Smooth muscle cell of the pulmonary artery (primary cell): ENCODE results near the gene PCGF1. TPM values are rescaled to one million over a fixed set of nuclear protein-coding genes. Genes with fewer than 3 reads are reported as not detected.

ENCODE experiments used
- total RNA-seq: library from RNA; depleted of rRNA; stranded (reverse); fragments of >200 nt; gene quantifications from 2 replicates; pipeline ENCODE4 v1.2.3, GENCODE V29; 2014

PCGF1 gene
- 22.8 and 26.2 TPM in 2 replicates for total RNA-seq

DNA sequence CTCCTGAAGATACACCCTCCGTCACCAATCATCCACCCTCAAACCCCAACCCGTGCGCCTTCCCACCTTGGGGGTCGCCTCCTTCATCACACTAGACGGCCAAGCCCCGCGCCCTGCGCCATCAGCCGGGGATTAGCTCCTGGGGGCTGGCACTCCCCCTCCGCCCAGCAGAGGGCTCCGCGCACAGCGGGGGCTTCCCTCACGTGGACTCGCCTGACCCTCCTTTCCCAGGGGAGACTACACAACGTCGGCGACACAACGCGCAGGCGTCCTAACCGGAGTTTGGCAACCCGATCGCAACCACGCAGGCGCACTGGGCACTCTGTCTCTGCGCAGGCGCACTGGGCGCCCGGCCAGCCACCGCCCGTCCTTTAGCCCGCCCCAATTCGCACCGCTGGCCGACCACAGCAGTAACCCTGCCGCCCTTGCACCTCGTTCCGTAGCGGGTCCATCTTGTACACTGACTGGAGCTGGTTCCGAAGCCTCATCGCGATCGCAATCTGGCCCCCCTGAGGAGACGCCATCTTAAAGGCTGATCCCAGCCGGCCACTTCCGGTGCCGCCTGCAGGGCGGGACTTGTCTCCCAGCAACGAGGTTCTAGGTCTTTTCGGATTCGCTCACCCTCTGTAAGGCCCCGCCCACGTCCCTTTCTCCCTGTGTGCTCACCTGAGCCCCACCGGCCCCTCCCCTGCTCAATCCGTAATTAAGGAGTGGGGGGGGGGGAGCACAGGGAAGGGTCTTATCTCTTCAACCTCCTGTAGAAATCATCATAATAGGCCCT, at the start of gene PCGF1:
PCGF1 (minus strand) TSS at position 551 of the 781 bp plus-strand sequence; CDS start at position 524, 27 bp downstream.

DNA sequence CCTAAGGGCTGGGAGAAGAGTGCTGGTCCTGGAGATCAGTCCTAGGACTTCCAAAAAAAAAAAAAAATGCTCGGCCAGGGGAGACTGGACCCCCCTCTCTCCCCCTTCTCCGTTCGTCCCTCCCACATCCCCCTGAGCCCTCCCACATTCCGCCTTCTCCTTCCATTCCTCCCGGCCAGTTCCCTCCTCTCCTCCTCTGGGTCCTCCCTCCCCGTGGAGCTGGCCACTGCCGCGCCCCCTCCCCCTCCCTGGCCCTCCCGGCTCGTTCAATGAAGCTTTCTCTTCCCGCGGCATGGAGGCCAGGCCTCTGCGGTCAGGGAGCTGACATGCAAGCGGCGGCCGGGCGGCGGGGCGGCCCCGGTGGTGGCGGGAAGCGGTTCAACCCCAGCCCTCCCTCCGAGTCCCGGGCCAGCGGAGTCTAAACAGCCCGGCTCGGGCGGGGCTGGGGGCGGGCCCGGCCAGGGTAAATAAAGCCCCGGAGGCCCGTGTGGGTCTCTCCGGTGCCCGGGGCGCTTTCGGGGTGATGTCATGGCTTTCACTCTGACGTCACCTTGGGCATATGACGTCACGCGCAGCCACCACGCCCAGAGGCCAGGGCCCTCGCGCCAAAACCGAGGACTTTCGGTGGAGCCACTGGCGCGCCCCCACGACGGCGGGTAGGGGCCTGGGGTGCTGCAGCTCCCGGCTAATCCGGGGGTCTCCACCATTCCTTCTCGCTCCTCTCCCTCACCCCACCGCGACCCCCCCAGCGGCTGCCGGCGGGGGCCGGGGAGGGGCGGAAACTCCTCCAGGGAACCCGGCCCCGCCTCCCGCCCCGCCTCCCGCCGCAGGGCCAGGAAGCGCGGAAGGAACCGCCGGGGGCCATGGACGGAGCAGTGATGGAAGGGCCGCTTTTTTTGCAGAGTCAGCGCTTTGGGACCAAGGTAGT, 46.7 kb upstream of the PCGF1 start, which contains the start of the genes DOK1 and LOXL3:
DOK1 (plus strand) TSS at position 829 of the 928 bp plus-strand sequence; CDS start at position 864, 35 bp downstream.
LOXL3 (minus strand) TSS at position 51 of the 928 bp plus-strand sequence. CDS start 1,308 bp downstream, outside the sequence.

DNA sequence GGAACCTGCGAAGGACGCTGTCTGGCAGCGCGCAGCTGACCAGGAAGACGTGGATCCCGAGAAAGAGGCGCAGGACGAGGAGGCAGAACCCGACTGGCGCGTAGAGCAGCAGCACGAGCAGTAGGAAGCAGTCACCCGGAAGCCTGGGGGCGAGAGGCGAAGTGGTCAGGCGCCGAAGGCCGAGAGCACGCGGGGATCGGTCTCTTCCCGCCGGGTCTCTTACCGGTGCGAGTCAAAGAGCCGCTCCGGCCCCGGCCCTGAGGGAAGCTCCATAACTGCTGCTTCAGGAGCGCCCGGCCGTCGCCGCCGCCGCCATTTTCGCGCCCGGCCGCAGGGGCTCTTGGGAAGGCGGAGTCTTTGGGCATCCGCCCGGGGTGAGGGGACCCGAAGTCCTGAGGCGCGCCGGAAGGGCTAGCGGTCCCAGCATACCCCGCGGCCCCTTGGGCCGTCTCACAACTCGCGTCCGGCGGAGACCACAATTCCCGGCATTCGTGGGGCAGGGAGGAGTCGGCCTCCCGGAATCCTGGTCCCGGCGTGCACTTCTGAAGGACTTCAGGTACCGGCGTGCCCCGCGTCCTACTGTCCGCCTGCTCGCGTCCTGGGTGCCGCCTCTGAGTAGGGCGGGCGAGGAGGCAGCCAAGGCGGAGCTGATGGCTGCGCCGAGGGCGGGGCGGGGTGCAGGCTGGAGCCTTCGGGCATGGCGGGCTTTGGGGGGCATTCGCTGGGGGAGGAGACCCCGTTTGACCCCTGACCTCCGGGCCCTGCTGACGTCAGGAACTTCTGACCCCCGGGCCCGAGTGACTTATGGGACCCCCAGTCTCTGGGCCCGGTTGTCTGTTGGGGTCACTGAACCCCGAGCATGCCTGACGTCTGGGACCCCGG, 22.1 kb upstream of the PCGF1 start, which contains the start of the genes AUP1 and HTRA2:
AUP1 (minus strand) TSS at position 350 of the 882 bp plus-strand sequence; CDS start at position 273, 77 bp downstream.
HTRA2 (plus strand) TSS at position 577 of the 882 bp plus-strand sequence; CDS start at position 651, 74 bp downstream.

DNA sequence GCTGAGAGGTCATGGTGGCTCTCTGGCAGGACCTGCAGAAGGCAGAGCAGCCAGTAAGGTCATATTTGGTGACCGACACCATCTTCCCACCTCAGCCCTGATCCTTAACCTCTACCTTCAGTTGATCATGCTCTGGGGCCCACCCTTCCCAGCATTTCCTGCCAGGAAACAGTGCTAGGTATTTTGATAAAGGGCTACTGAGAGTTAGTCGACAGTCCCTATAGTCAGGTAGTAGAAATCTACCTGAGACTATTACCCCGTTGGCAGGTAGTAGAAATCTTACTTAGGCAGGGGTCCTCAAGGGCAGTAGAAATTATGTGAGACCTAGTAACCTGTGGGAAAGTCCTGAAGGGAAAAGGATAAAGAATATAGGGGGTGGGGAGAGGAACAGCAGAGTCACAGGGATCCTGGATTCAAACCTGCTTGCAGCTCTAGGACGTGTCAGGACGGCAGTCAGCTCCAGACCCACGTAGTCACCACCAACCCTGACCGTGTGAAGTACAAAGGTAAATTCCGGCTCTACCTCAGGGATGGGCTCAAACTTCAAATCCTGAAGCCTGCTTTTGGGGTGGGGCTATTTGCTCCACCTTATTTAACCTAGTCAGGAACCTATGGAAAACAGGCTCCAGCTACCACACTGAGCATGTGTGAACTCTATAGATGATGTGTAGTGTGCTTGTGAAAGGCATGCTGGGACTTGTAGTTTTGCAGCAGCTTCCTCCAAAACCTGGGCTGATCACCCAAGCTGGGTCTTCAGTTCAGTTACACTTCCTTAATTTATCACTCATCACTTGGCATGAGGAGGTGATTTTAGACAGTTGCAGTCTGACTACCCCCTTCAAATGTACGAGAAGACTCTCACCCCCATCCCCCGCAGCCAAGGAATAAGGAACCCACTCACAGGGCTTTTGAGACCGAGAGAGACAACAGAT, 18.5 kb upstream of the PCGF1 start, which contains the start of gene DQX1:
DQX1 (minus strand) TSS at position 515 of the 932 bp plus-strand sequence; CDS start at position 13, 502 bp downstream.

DNA sequence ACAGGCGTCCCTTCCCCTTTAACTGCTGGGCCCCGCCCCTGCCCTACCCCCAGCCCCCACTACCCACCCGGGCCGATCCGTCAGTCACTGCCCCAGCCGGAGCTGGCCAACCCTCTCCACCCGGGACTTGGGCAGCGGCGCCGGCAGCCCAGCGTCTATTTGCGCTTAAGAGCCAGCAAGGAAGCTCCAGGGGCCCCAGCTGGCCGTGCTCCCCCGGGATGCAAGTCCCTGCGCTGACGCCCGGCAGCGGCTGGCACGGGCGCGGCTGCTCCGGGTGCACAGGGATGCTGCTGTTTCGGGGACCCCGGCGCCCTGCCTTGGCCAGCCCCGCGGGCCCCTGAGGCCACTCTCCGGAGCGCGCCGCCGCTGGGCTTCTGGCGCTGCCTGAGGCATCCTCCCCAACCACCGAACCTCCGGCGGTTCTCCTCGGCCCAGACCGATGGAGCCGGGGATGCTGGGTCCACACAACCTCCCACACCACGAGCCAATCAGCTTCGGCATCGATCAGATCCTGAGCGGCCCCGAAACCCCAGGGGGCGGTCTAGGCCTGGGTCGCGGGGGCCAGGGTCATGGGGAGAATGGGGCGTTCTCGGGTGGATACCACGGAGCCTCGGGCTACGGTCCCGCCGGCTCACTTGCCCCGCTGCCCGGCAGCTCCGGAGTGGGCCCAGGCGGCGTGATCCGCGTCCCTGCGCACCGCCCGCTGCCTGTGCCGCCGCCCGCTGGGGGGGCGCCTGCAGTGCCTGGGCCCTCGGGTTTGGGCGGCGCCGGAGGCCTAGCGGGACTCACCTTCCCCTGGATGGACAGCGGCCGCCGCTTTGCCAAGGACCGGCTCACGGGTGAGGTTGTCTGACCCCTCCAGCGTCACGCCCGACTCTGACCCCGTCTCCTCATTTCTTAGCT, 7.1 kb upstream of the PCGF1 start, which contains the start of gene TLX2:
TLX2 (plus strand) TSS at position 83 of the 903 bp plus-strand sequence; CDS start at position 440, 357 bp downstream.

DNA sequence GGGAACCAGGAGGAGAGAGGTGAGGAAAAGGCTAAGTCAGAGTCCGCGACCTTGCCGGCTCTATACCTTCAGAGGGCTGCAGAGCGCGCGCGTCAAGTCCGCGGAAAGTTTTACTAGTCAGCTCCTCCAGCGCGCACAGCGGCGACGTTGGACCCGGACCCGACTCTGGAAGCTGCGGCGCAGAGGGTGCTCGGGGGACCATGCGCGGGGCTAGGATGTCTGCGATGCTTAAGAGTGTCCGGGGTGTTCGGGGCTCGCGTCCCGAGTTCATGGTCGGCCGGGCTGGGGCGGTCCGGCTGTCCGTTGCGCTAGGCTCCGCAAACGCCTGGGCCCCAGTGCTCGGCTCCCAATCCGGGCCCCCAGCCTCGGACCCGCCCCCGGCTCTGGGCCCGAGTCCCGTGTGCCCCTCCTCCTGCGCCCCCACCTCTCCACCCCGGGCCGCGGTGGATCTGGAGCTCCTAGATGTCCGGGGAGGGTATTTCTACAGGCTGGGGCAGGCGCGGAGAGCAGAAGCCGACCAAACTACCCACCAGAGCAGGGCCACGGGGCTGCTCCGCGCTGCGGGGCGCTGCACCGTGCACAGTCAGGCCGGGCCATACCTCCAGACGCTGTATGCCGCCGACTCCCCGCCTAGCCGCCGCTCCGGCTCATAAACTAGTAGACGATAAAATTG, 8.1 kb downstream of the PCGF1 start, which contains the start of gene LBX2:
LBX2 (minus strand) TSS at position 337 of the 673 bp plus-strand sequence; CDS start at position 271, 66 bp downstream.

DNA sequence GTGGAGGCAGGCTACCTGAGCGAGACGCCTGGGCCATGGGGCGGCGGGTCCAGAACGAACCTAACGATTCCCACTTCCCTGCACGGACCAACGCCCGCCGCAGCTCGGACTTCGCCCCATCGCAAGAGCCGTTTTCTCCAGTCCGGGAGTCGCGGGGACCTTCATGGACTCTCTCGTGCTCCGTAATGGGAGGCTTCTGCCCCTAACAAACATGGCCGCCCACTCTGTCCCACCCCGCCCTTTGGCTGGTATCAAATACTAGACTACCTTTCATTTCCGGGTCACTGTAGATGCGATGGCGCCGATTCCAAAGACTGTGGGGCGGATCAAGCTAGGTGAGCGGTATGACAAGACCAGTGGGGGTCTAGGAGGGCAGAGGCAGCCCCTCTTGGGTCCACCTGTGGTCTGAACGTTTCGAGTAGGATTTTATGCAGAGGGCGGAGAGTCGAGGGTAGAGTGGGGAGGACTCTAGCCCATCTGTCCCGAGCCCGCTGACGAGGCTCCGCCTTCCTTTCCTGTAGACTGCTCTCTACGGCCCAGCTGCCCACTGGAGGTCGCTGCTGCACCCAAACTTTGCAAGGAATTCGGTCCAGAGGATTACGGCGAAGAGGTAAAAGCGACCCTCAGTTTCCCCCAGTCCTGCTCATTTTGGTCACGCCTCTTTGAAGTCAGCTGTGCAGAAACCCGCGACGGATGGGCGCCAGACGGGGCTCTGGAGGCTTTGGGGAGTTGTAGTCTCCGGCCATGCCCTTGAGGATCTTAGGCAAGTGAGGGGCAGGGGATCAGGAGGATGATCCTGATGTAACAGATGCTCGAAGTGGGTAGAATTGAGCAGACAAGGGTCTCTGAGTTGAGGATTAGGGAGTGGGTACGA, 24.5 kb downstream of the PCGF1 start, which contains the start of the genes CCDC142 and TTC31:
CCDC142 (minus strand) TSS at position 198 of the 874 bp plus-strand sequence; CDS start at position 37, 161 bp downstream.
TTC31 (plus strand) TSS at position 281 of the 874 bp plus-strand sequence; CDS start at position 296, 15 bp downstream.

DNA sequence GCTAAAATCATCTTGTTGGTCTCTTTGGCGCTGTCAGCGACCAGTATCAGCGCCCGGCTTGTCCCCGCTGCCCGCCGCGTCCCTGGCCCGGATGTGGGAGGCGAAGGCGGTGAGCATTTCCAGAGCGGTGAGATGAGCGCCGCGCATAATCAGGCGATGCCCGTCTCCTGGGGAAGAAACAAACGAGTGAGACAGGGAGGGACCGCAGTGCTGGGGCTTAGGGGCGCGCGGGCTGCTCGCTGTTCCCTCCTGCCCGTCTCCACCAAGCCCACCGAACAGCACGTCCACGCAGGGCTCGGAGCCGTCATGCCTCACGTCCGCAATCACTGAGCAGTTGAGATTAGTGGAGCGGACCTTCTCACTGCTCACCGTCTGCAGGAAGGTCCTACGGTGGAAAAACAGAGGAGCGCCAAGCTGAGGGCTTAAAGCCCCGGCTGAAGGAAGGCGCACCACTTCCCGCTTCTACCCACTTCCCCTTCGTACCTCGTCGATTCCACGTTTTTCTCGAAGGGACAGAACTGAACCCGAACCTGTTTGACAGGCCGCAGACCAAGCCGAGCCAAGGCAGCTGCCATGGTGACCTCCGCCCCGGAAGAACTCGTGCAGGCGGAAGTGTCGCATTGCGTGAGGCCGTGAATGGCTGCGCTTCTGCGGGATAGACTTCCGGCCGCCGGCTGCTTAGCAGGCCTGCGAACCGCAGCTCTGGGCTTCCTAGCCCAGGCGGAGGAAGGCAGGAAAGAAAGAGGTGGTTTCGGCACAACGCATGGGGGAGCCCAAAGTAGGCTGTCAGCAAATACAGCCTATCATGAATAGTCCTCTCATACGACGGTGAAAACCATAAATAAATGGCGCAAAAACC, 35.2 kb downstream of the PCGF1 start, which contains the start of gene MRPL53:
MRPL53 (minus strand) TSS at position 595 of the 859 bp plus-strand sequence; CDS start at position 575, 20 bp downstream.

DNA sequence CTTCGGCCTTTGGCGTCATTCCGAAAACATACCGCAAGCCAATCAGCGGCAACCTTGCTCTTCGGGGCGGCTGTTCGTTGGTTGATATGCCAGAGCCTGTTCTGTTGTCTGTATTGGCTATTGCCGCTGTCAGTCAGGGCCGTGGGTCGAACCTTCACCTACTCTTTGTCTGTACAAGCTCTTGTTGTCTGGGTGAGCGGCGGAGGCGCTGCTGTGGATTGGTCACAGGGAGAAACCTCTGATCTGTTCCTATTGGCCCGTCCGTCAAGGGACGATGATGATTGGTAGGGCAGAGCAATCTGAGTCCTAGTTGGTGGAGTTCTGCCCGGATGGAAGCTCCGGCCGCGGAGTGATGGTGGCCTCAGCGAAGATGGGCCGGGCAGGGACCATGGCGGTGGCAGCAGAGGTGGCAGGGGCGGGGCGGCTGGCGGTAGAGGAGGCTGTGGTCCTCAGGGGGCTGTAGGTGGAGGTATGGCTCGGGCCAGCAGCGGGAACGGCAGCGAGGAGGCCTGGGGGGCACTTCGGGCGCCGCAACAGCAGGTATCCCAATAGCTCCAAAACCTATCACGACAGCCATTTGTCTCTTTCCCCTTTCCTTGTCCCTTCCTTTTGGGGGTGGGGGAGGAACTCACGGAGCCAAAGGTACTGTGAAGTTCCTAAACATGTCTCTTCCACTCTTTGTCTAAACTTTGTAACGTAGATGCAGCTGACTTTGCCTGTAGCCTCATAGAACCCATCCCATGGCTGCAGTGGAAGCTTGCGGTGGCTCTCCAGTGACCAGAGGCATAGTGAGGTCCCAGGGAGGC, 49.2 kb downstream of the PCGF1 start, which contains the start of gene WBP1:
WBP1 (plus strand) TSS at position 307 of the 806 bp plus-strand sequence; CDS start at position 472, 165 bp downstream.

Other genes with a start within 250 kb of the PCGF1 start
- 0.13 and 0.30 TPM in 2 replicates for gene SLC4A5, start 164.3 kb downstream of the PCGF1 start, total RNA-seq
- 191 and 217 TPM in 2 replicates for gene DCTN1, start 127.4 kb downstream of the PCGF1 start, total RNA-seq
- gene C2orf81, start 86.1 kb downstream of the PCGF1 start, total RNA-seq = 1.2 and 3.5 TPM in 2 replicates
- 42.1 and 47.1 TPM in 2 replicates for gene WDR54, start 86.0 kb downstream of the PCGF1 start, total RNA-seq
- gene RTKN, start 65.8 kb downstream of the PCGF1 start, total RNA-seq = 16.3 and 23.5 TPM in 2 replicates
- 14.4 and 22.7 TPM in 2 replicates for gene INO80B, start 52.6 kb downstream of the PCGF1 start, total RNA-seq
- gene WBP1, start 49.3 kb downstream of the PCGF1 start, total RNA-seq = 62.6 and 67.7 TPM in 2 replicates
- gene MOGS, start 42.3 kb downstream of the PCGF1 start, total RNA-seq = 82.1 and 97.0 TPM in 2 replicates
- gene MRPL53, start 35.0 kb downstream of the PCGF1 start, total RNA-seq = 20.2 and 22.0 TPM in 2 replicates
- gene CCDC142, start 24.7 kb downstream of the PCGF1 start, total RNA-seq = 24.4 and 28.1 TPM in 2 replicates
- 12.1 and 13.0 TPM in 2 replicates for gene TTC31, start 24.6 kb downstream of the PCGF1 start, total RNA-seq
- gene LBX2, start 8.1 kb downstream of the PCGF1 start, total RNA-seq = 0.59 and 4.5 TPM in 2 replicates
- not detected in 2 replicates for gene TLX2, start 6.8 kb upstream of the PCGF1 start, total RNA-seq
- 0.07 TPM in 1 of 2 replicates, not detected in the other for gene DQX1, start 18.5 kb upstream of the PCGF1 start, total RNA-seq
- gene AUP1, start 22.0 kb upstream of the PCGF1 start, total RNA-seq = 68.9 and 96.9 TPM in 2 replicates
- gene HTRA2, start 22.2 kb upstream of the PCGF1 start, total RNA-seq = 38.6 and 45.3 TPM in 2 replicates
- gene LOXL3, start 46.2 kb upstream of the PCGF1 start, total RNA-seq = 110 and 319 TPM in 2 replicates
- 51.3 and 116 TPM in 2 replicates for gene DOK1, start 47.0 kb upstream of the PCGF1 start, total RNA-seq
- 0.23 and 0.26 TPM in 2 replicates for gene M1AP, start 140.6 kb upstream of the PCGF1 start, total RNA-seq
- 19.7 and 20.4 TPM in 2 replicates for gene SEMA4F, start 146.6 kb upstream of the PCGF1 start, total RNA-seq